Esophagus muscularis mucosa (tissue), 4 donors: ENCODE measurements around the gene C4orf50.

Source experiments
- EP300 ChIP-seq: sonication (generic); formaldehyde crosslinking; IDR thresholded peaks from one replicate; pipeline ENCODE4 v1.6.1; 2017; ENCODE audit warnings: antibody characterized with exemption
- POLR2A ChIP-seq: fragments of 450-650 bp; IDR thresholded peaks from one replicate; pipeline ENCODE4 v1.6.1; 2017; ENCODE audit warnings: antibody characterized with exemption, moderate library complexity, mild to moderate bottlenecking, low read depth
- POLR2AphosphoS5 ChIP-seq, 2 donors: sonication (generic); formaldehyde crosslinking; IDR thresholded peaks; one replicate each; pipeline ENCODE4 v1.6.1; 2017; ENCODE audit warnings: antibody characterized with exemption in 2 of 2
- TF ChIP-seq, protein P1 (sequence below), 3 experiments: fragments of 200-600 bp in 2 of 3; fragments of 450-650 bp in 1 of 3; sonication (generic) in 2 of 3; IDR thresholded peaks; one replicate each; pipeline ENCODE4 v1.5.1; 2017 to 2019; ENCODE audit warnings: antibody characterized with exemption in 3 of 3, mild to moderate bottlenecking in 2 of 3, moderate library complexity in 1 of 3

DNA sequence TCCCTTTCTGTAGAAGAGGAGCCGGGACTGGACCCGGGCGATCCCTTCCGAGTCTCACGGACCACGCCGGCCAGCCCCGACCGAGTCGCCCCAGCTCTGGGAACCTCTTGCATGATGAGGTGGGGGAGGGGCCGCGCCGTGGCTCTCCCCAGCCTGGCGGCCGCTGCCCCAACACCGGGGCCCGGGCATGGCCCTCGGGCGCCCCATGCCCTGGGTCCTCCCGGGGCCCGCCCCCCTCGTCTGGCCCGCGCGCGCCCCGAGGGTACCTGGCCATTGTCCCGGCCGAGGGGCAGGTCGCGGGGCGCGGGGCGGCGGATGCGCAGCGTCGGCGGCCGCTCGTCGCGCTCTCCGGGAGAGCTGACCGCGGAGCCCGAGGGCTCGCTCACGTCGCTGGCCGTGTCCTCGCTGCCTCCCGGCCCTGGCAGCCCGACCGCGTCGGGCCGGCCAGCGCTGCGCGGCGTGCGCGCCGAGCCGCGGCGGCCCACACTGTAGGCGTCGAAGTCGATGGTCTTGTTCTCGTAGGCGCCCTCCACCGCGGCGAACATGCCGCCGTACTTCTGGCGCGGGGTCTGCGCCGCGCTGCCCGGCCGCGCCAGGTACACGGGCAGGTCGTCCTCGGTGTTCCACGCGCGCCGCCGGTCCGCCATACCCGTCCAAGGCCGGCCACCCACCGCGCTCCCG is 125.8 kb downstream of the C4orf50 start:
- TF ChIP-seq, protein P1, sequence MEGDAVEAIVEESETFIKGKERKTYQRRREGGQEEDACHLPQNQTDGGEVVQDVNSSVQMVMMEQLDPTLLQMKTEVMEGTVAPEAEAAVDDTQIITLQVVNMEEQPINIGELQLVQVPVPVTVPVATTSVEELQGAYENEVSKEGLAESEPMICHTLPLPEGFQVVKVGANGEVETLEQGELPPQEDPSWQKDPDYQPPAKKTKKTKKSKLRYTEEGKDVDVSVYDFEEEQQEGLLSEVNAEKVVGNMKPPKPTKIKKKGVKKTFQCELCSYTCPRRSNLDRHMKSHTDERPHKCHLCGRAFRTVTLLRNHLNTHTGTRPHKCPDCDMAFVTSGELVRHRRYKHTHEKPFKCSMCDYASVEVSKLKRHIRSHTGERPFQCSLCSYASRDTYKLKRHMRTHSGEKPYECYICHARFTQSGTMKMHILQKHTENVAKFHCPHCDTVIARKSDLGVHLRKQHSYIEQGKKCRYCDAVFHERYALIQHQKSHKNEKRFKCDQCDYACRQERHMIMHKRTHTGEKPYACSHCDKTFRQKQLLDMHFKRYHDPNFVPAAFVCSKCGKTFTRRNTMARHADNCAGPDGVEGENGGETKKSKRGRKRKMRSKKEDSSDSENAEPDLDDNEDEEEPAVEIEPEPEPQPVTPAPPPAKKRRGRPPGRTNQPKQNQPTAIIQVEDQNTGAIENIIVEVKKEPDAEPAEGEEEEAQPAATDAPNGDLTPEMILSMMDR (IDR thresholded peaks at IDR 0.05) = no peak
- TF ChIP-seq POLR2A = no peak
- no peak for TF ChIP-seq POLR2AphosphoS5 (IDR thresholded peaks at IDR 0.05)
- TF ChIP-seq EP300 = no peak
